ENCODE data around the gene SLC12A8.

Gene SLC12A8

GRCh38 chr3:125236331-125236903 lies 23.9 kb upstream of the SLC12A8 start:
- FAIRE-seq (no peak), DNase-seq (ENCODE audit: insufficient read length) (no peak)
- TF ChIP-seq POLR2A (IDR thresholded peaks at IDR 0.05; ENCODE audit: low read depth, low read length): no peak
- no peak for TF ChIP-seq POLR2AphosphoS5 (IDR thresholded peaks at IDR 0.05; ENCODE audit: low read depth, low read length)
- TF ChIP-seq TAF1 (IDR thresholded peaks at IDR 0.05; ENCODE audit: borderline replicate concordance, low read depth, low read length): no peak

DNA sequence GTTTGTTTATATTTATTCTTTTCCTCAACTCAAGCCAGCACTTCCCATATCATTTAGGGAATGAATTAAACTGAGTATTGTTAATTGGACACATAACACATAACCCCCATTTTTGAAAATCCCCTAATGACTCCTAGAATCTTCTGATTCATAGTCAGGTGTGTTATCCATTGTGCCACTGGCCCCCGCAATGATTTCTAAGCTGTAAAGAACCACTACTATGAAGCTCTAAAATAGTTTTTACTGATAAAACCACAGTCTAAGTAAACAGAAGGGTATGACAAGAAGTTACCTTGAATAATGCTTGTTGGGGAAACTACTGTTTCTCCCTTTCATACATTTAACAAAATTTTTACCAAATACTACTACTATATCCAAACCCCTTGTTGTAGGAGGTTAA lies 22.3 kb upstream of the SLC12A8 start:
- DNase-seq (ENCODE audit: insufficient read length): no peak
- TF ChIP-seq POLR2A (IDR thresholded peaks at IDR 0.05; ENCODE audit: low read depth, low read length) (no peak), TAF1 (IDR thresholded peaks at IDR 0.05; ENCODE audit: borderline replicate concordance, low read depth, low read length) (no peak), POLR2AphosphoS5 (IDR thresholded peaks at IDR 0.05; ENCODE audit: low read depth, low read length) (no peak)
- FAIRE-seq: no peak

GRCh38 chr3:125232401-125232800 lies 19.9 kb upstream of the SLC12A8 start:
- no peak for TF ChIP-seq POLR2AphosphoS5 (IDR thresholded peaks at IDR 0.05; ENCODE audit: low read depth, low read length)
- no peak for TF ChIP-seq TAF1 (IDR thresholded peaks at IDR 0.05; ENCODE audit: borderline replicate concordance, low read depth, low read length)
- TF ChIP-seq POLR2A (IDR thresholded peaks at IDR 0.05; ENCODE audit: low read depth, low read length): no peak
- DNase-seq (ENCODE audit: insufficient read length) (no peak), FAIRE-seq (no peak)

- FAIRE-seq (peak; percentile 92), DNase-seq (ENCODE audit: insufficient read length) (no peak)
- TF ChIP-seq POLR2A (IDR thresholded peaks at IDR 0.05; ENCODE audit: low read depth, low read length) (no peak), POLR2AphosphoS5 (IDR thresholded peaks at IDR 0.05; ENCODE audit: low read depth, low read length) (no peak), TAF1 (IDR thresholded peaks at IDR 0.05; ENCODE audit: borderline replicate concordance, low read depth, low read length) (no peak)
Observed at GRCh38 chr3:125231895-125232294, 19.3 kb upstream of the SLC12A8 start.

DNA sequence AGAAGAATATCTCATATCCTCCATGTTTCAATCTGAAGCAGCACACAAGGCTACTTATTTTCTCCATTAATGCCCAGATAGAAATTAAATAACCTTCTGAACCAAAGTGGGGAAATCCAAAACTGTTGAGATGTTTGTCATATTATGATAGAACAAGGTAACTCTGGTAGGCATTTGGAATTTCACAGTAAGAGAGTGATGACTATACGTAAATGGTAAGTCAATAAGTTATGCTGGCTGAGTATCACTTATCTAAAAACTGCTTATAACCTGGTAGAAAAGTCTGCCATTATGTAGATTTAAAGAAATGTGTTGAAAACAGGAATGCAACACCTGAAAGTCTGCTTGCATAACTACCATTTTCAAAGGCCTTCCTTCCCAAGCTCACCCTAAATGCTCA lies 17.2 kb upstream of the SLC12A8 start:
- TF ChIP-seq TAF1 (IDR thresholded peaks at IDR 0.05; ENCODE audit: borderline replicate concordance, low read depth, low read length) (no peak), POLR2A (IDR thresholded peaks at IDR 0.05; ENCODE audit: low read depth, low read length) (no peak), POLR2AphosphoS5 (IDR thresholded peaks at IDR 0.05; ENCODE audit: low read depth, low read length) (no peak)
- FAIRE-seq: no peak
- DNase-seq (ENCODE audit: insufficient read length): no peak

DNA sequence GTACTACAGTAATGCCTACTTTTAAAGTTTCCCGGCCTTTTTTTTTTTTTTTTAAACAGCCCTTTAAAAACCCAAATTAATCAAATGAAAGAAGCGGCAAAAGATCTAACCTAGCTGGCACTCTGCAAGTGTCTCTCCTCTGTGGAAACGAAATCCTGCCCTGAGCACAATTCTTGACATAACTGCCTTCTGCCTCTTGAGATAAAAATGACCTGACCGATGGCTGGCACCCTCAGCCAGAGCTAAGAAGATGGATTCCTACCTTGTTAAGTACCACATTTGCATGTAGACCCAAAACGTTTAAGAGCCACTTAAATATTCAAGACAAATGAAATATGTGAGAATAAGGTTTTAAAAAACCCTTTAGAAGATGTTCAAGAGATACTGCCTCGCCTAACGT lies 16.6 kb upstream of the SLC12A8 start:
- TF ChIP-seq POLR2A (IDR thresholded peaks at IDR 0.05; ENCODE audit: low read depth, low read length): no peak
- no peak for TF ChIP-seq POLR2AphosphoS5 (IDR thresholded peaks at IDR 0.05; ENCODE audit: low read depth, low read length)
- TF ChIP-seq TAF1 (IDR thresholded peaks at IDR 0.05; ENCODE audit: borderline replicate concordance, low read depth, low read length): no peak
- FAIRE-seq: no peak
- DNase-seq (ENCODE audit: insufficient read length): no peak

DNA sequence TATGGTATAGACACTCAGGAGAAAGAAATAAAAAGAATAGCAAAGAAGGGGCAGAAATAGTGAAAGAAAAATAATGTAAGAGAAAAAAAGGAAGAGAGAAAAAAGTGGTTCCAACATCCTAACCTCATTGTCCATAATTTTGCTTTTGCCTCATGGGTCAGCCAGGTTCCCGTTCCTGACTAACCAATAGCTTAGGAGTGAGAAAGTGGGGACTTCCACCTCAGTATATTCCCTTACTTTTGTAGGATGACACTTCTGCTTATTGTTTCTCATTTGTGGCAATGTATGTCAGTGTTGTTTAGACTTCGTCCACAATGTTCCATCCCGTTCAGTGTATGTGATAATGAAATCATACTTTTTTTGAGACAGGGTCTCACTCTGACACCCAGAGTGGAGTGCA lies 9.3 kb upstream of the SLC12A8 start:
- FAIRE-seq (no peak), DNase-seq (ENCODE audit: insufficient read length) (no peak)
- TF ChIP-seq POLR2A (IDR thresholded peaks at IDR 0.05; ENCODE audit: low read depth, low read length) (no peak), TAF1 (IDR thresholded peaks at IDR 0.05; ENCODE audit: borderline replicate concordance, low read depth, low read length) (no peak), POLR2AphosphoS5 (IDR thresholded peaks at IDR 0.05; ENCODE audit: low read depth, low read length) (no peak)

DNA sequence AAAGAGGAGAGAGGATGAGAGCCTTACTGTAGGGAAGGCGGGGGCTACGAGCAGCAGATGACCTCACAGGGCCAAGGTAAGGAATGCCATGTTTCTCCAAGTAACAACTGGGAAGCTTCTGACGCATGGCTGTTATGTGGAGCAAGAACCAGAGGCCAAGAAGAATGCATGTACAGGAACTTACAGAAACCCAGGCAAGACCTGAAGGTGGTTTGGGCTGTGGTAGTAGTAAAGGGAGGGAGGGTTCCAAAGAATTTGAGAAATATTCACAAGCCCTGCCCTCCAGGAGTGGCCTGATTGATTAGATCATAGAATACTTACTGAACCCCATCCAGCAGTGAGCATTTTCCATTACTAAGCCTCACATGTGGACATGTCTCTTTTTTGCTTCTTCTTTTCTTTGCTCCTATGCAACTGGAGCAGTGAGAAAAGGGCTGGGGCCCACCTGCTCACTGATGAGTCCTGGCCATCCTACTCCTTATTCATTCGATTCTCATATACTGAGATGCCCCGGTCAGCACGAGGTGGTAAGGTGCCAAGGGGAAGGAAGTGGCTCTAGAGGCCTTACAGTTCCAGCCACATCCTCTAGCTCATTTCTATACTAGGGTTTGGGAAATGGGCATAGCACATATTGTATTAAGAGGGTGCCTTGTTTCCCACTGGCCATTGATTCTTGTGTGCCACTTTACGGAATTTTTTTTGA lies 8.3 kb upstream of the SLC12A8 start:
- no peak for DNase-seq (ENCODE audit: insufficient read length)
- no peak for TF ChIP-seq TAF1 (IDR thresholded peaks at IDR 0.05; ENCODE audit: borderline replicate concordance, low read depth, low read length)
- 0 out of 2 replicates have a peak, but pooled peaks have one; percentile 21 for TF ChIP-seq POLR2A (IDR thresholded peaks at IDR 0.05; ENCODE audit: low read depth, low read length)
- TF ChIP-seq POLR2AphosphoS5 (IDR thresholded peaks at IDR 0.05; ENCODE audit: low read depth, low read length): 0 out of 2 replicates have a peak, but pooled peaks have one; percentile 18
- no peak for FAIRE-seq

GRCh38 chr3:125220183-125220582 lies 7.6 kb upstream of the SLC12A8 start:
- TF ChIP-seq POLR2A (IDR thresholded peaks at IDR 0.05; ENCODE audit: low read depth, low read length) (no peak), TAF1 (IDR thresholded peaks at IDR 0.05; ENCODE audit: borderline replicate concordance, low read depth, low read length) (no peak), POLR2AphosphoS5 (IDR thresholded peaks at IDR 0.05; ENCODE audit: low read depth, low read length) (no peak)
- no peak for FAIRE-seq

GRCh38 chr3:125219261-125219701 lies 6.7 kb upstream of the SLC12A8 start:
- TF ChIP-seq POLR2A (IDR thresholded peaks at IDR 0.05; ENCODE audit: low read depth, low read length) (no peak), TAF1 (IDR thresholded peaks at IDR 0.05; ENCODE audit: borderline replicate concordance, low read depth, low read length) (no peak), POLR2AphosphoS5 (IDR thresholded peaks at IDR 0.05; ENCODE audit: low read depth, low read length) (no peak)
- no peak for DNase-seq (ENCODE audit: insufficient read length)
- FAIRE-seq: no peak

More at GRCh38 chr3:125220183-125220582, 7.6 kb upstream of the SLC12A8 start:
- DNase-seq (ENCODE audit: insufficient read length): no peak

DNA sequence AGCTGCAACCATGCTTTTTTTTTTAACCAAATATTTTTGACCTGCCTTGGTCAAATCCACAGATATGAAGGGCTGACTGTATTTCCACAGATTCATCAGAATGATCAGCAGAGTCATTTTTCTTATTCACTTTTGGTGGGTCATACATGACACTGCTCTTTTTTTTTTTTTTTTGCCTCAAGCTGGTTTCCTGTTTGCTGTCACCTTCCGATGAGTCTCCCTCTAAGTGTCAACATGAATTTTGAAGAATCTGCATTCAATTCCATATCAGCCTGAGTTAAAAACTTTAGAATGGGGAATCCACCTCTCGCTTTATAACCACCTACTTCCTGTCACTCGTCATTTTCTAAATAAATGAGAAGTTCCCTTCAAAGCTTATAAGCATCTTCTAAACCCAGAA lies 2.2 kb upstream of the SLC12A8 start:
- TF ChIP-seq TAF1 (IDR thresholded peaks at IDR 0.05; ENCODE audit: borderline replicate concordance, low read depth, low read length) (no peak), POLR2AphosphoS5 (IDR thresholded peaks at IDR 0.05; ENCODE audit: low read depth, low read length) (no peak), POLR2A (IDR thresholded peaks at IDR 0.05; ENCODE audit: low read depth, low read length) (no peak)
- DNase-seq (ENCODE audit: insufficient read length) (no peak), FAIRE-seq (peak; percentile 64)

Measured in GM12892 (cell line).